A375 (cell line): Measurements from ENCODE around the gene PRPF8. TPM values are rescaled to one million over a fixed set of nuclear protein-coding genes. Genes with fewer than 3 reads are reported as not detected.

ENCODE experiments used
- small RNA-seq: library from RNA; depleted of rRNA; stranded (forward); fragments of <200 nt; gene quantifications from one replicate; pipeline ENCODE3, GENCODE V24; 2014
- total RNA-seq: library from RNA; depleted of rRNA; stranded (reverse); fragments of >200 nt; shearing (Covaris generic); gene quantifications from 2 replicates; pipeline ENCODE4 v1.2.3, GENCODE V29; 2014; rRNA removed

PRPF8 gene
- 113 and 118 TPM in 2 replicates for total RNA-seq

DNA sequence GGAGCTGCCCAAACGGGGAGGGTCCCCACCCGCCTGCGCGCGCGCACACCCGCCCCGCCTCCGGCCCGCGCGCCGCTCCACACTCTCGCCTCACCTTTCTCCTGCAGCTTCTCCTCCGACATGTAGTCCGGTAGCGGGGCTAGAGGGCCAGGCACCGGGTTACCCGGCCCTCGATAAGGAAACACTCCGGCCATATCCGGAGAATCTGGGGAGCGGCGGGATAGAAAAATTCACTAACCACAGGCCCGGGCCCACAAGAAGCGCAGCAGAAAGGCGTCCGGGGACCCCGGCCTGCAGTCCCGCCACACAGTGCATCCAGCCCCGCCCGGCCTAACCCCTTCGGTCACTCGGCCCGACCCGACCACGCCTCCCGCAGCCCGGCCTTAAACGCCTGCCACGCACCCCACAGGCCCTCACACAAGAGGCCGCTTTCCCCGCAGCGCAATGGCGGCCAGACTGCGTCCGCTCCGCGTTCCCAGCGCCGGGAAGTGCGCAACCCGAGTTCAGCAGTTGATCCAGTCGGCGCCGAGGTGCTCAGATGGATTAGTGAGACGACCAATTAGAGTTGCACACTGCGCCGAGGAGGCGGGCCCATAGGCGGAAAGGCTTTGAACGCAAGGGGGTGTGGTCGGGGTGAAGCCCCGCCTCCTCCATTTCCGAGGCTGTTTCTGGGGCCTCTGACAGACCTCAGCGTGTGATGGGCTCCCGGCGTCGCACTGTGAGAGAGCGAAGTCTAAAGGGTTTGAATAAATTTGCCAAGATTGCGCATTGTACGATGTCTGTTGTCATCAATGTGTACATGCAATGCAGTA lies at the start of gene PRPF8:
PRPF8 (minus strand) TSS at position 490 of the 812 bp plus-strand sequence; CDS start at position 194, 296 bp downstream.

DNA sequence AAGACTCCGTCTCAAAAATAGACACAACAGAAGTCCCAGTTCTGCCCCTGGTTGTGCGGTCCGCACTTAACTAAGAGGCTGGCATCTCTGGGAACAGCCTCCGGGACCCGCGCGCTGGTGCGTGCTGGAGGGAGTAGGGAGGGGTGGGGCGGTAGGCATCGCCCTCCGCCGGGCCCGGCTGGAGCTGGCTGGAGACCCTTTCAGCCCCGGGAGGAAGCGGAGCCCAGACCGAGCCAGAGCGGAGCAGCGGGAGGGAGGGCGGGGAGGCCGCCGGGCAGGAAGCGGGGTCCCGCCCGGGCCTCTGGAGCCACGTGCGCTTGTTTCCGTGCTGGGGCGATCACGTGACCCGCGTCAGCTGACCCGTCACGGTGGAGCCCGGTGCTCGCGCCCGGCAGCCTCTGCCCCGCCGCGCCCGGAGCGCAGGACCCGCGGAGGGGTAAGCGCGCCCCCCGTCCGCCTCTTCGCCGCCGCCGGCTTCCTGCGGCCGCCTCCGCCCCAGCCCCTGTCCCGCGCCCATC lies 39.7 kb upstream of the PRPF8 start, which contains the start of gene WDR81:
WDR81 (plus strand) TSS at position 354 of the 518 bp plus-strand sequence. CDS start 256 bp downstream, outside the sequence.

DNA sequence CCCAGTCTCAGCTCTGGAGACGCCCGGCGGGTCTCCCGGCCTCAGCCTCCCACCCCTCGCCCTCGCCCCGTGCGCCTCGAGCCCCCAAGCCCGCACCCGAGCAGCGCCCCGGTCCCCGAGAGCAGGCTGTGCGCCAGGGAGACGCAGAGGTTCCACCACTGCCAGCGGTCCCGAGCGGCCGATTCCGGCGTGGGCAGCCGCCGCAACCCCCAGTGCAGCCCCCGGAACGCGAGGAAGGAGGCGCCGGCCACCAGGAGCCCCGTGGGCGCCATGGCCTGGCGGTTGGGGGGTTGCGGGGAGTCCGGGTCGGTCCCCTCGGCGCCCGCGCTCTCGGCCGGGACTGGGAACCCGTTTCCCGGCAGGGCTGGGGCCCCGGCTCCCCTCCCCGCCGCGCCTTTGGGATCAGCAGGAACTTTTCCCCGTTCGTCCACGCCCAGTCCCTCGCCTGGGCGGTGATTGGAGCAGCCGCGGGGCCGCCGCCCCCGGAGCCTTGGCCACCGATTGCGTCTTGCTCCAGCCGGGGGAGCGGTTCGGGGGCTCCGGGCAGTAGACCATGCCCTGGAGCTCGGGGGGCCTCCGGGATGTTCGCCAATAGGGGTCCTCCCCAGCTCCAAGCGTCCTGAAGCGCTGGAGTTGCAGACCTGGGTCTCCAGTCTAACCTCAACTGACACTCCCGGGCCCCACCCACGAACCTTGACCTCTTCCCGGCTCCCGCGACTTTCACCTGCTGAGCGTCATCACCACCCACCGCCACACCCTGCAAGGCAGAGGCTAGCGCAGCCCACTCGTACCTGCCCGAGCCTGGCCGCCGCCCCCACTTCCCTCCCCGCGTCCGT lies 25.5 kb upstream of the PRPF8 start, which contains the start of gene TLCD2:
TLCD2 (minus strand) TSS at position 407 of the 836 bp plus-strand sequence; CDS start at position 272, 135 bp downstream.

DNA sequence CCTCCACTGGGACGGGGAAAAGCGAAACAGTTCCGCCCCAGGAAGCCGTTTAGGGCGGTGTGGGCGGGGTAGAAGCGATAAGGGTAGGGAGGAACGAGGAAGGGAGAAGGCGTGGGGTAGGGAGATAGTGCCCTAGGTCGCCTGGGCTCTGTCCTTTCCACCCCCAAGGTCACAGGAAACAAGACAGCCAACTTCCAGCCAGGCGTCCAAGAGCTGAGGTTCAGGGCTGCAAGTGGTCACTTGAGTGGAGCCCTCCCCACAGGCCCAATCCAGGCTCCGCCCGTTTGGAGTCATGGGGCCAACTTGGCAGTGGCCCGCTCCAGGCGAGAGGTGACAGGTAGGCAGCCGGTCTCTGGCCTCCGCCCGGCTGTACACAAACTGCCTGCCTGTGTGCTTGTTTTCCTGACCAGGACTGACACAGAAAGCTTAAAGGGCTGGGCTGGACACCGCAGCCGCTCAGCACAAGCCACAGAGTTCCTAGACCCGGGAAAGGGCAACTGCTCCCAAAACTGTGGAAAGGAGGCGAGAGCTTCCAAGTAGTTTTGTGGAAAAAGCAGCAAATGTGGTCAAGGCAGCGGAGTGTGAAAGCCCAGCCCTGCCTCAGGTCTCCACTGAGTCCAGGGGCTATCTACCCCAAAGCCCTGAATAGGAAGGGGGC lies 34.7 kb downstream of the PRPF8 start, which contains the start of gene RILP:
RILP (minus strand) TSS at position 23 of the 658 bp plus-strand sequence. CDS start 62 bp downstream, outside the sequence.

DNA sequence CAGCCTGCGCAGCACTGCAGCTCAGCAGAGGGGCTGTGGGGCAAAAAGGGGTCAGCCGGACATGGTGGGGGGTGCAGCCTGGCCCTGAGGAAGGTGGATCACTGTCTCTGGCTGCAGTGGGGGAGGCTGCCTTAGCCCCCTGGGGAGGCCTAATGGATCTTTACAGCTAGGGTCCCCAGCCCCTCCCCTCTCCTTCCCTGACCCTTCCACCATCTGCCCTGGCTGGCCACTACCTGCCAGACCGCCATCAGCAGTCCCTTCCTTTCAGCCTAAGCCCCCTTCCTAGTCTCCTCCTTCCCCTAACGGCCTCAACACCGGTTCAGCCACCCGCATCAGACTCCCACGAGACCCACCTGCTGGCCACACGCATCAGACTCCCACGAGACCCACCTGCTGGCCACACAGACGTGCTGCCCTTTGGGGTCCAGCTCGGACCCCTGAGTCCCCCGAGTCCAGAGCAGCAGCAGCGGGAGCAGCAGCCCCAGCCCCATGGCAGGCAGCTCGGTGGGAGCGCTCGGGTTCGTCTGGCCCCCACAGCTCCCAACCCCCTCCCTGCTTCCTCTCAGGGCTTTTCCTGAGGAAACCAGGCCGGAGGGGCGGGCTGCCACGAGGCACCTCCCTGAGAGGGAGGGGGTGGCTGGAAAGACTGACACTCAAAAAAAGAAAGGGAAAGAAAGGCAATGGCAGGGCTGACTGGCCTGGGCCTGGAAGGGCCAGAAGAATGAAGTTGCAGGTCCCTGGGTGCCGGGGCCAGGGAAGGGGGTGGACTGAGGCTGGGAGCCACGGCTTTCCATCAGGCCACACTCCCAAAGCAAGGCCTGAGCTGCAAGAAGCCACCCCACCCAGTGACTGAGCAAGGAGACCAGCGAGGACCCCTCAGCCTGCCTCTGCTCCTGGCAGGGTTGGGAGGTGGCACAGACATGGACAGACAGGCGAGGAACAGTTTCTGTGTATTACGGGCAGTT lies 39.2 kb downstream of the PRPF8 start, which contains the start of gene SCARF1:
SCARF1 (minus strand) TSS at position 526 of the 965 bp plus-strand sequence; CDS start at position 491, 35 bp downstream.

DNA sequence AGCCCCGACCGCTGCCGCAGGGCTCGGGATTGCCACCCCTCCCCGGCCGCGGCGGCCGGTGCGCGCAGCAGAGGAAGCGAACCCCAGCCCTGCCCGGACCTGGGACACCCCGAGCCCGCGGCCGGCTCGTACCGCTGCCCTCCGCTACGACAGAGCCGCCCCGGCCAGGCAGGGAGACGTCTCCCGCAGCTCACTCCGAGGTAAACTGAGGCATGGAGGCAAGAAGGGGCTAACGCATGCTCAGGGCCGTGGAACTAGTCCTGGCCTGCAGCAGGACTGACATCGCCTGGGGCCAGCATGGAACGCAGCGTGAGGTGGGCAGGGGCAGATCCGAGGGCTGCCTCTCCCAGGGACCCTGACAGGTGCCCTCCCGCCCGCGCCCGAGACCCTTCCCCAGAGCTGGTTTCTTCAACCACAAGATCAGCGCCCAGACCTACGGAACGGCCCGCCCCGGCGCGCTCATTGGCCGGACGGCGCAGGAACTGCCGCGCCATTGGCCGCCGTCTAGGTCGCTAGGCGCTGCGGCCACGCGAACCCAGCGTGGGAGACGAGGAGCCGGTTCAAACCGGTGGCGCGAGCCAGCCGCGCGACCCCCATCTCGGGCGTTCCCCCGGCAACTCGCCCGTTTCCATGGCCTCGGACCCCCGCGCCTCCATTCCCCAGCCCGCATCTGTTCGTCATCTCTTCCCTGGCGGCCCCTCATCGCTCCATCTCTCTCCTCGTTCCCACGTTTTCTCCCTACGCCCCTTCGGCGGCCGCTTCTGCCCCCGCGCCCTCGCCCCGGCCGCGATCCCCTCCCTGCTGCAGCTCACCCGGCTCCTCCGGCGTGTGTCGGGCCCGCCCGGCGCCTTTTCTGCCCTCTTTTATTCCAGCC lies 56.4 kb downstream of the PRPF8 start, which contains the start of gene SLC43A2:
SLC43A2 (minus strand) TSS at position 853 of the 874 bp plus-strand sequence. CDS start 960 bp downstream, outside the sequence.

Small RNA genes lying within 50 kb of the gene (small RNA-seq; reads per million reads assigned to genes)
- not detected for gene RN7SL105P

Other genes starting within 250 kb of the PRPF8 start
- gene CRK, start 228.6 kb downstream of the PRPF8 start, total RNA-seq, result 46.2 and 47.9 TPM in 2 replicates
- gene MYO1C, start 192.2 kb downstream of the PRPF8 start, total RNA-seq, result 104 and 107 TPM in 2 replicates
- 61.0 and 73.0 TPM in 2 replicates for gene INPP5K, start 168.3 kb downstream of the PRPF8 start, total RNA-seq
- gene PITPNA, start 122.1 kb downstream of the PRPF8 start, total RNA-seq, result 40.1 and 46.4 TPM in 2 replicates
- 0.77 and 1.4 TPM in 2 replicates for gene SLC43A2, start 56.0 kb downstream of the PRPF8 start, total RNA-seq
- gene SCARF1, start 39.1 kb downstream of the PRPF8 start, total RNA-seq, result 0.19 and 0.41 TPM in 2 replicates
- gene RILP, start 35.0 kb downstream of the PRPF8 start, total RNA-seq, result 13.8 and 17.3 TPM in 2 replicates
- 2.9 and 3.1 TPM in 2 replicates for gene TLCD2, start 25.5 kb upstream of the PRPF8 start, total RNA-seq
- gene WDR81, start 39.8 kb upstream of the PRPF8 start, total RNA-seq, result 18.7 and 26.5 TPM in 2 replicates
- gene SERPINF2, start 58.0 kb upstream of the PRPF8 start, total RNA-seq, result 0.49 and 0.98 TPM in 2 replicates
- 17.8 and 18.0 TPM in 2 replicates for gene SERPINF1, start 77.2 kb upstream of the PRPF8 start, total RNA-seq
- 7.5 and 9.4 TPM in 2 replicates for gene SMYD4, start 145.0 kb upstream of the PRPF8 start, total RNA-seq
- gene RPA1, start 145.1 kb upstream of the PRPF8 start, total RNA-seq, result 50.5 and 58.8 TPM in 2 replicates